HepG2 (cell line): Measurements from ENCODE around the gene CTSW. TPM values are rescaled to one million over a fixed set of nuclear protein-coding genes. Genes with fewer than 3 reads are reported as not detected.

ENCODE experiments used
- AFF4 ChIP-seq: sonication (generic); formaldehyde crosslinking; IDR thresholded peaks from 2 replicates; pipeline ENCODE4 v1.4.0; 2020; ENCODE audit warnings: missing genetic modification reagents
- HNRNPLL ChIP-seq: fragments of 200-400 bp; formaldehyde crosslinking; IDR thresholded peaks from 2 replicates; pipeline ENCODE4 v1.6.1; 2017; ENCODE audit warnings: mild to moderate bottlenecking, low read depth, low read length; ENCODE audit not compliant: poor library complexity, severe bottlenecking
- MED8 ChIP-seq: sonication (generic); formaldehyde crosslinking; IDR thresholded peaks from 2 replicates; pipeline ENCODE4 v1.8.1; 2023; ENCODE audit warnings: mild to moderate bottlenecking, missing genetic modification reagents; ENCODE audit not compliant: insufficient replicate concordance
- MIER3 ChIP-seq: IDR thresholded peaks from 2 replicates; pipeline ENCODE4 v1.6.1; 2016; ENCODE audit warnings: missing compliant biosample characterization, borderline replicate concordance
- MXD3 ChIP-seq: IDR thresholded peaks from 2 replicates; pipeline ENCODE4 v1.6.1; 2016; ENCODE audit warnings: mild to moderate bottlenecking, missing biosample characterization, missing genetic modification reagents
- RFXANK ChIP-seq: IDR thresholded peaks from 2 replicates; pipeline ENCODE4 v1.6.1; 2016
- SMAD3 ChIP-seq: sonication (generic); formaldehyde crosslinking; IDR thresholded peaks from 2 replicates; pipeline ENCODE4 v1.4.0; 2020; ENCODE audit warnings: missing genetic modification reagents
- STAT5B ChIP-seq: sonication (generic); formaldehyde crosslinking; IDR thresholded peaks from 2 replicates; pipeline ENCODE4 v1.4.0; 2020; ENCODE audit warnings: missing genetic modification reagents
- ZBTB34 ChIP-seq: sonication (generic); formaldehyde crosslinking; IDR thresholded peaks from 2 replicates; pipeline ENCODE4 v1.8.0; 2022; ENCODE audit warnings: mild to moderate bottlenecking, missing genetic modification reagents
- ZBTB4 ChIP-seq: sonication (generic); formaldehyde crosslinking; IDR thresholded peaks from 2 replicates; pipeline ENCODE4 v1.4.0; 2020; ENCODE audit warnings: missing genetic modification reagents, mild to moderate bottlenecking, borderline replicate concordance
- ZNF232 ChIP-seq: sonication (generic); formaldehyde crosslinking; IDR thresholded peaks from 2 replicates; pipeline ENCODE4 v1.4.0; 2020; ENCODE audit warnings: missing genetic modification reagents, borderline replicate concordance
- ZNF382 ChIP-seq: sonication (generic); formaldehyde crosslinking; IDR thresholded peaks from 2 replicates; pipeline ENCODE4 v1.5.0; 2020; ENCODE audit warnings: missing genetic modification reagents, mild to moderate bottlenecking, borderline replicate concordance
- ZNF446 ChIP-seq: sonication (generic); formaldehyde crosslinking; IDR thresholded peaks from 2 replicates; pipeline ENCODE4 v1.5.0; 2020; ENCODE audit warnings: mild to moderate bottlenecking, missing genetic modification reagents
- ZNF543 ChIP-seq: sonication (generic); formaldehyde crosslinking; IDR thresholded peaks from 2 replicates; pipeline ENCODE4 v1.4.0; 2020; ENCODE audit warnings: mild to moderate bottlenecking, missing genetic modification reagents
- polyA plus RNA-seq, 8 experiments: library from polyadenylated mRNA; depleted of rRNA in 3 of 8; stranded (reverse) in 7 of 8; unstranded in 1 of 8; fragments of >200 nt; fragmentation: Illumina TruSeq in 4 of 8; extraction: Trizol in 4 of 8; gene quantifications; 2 replicates each; pipeline versions ENCODE4 v1.2.1 to v1.2.3, GENCODE V29; 2011 to 2016; ENCODE audit warnings: low read depth in 4 of 8, missing spikeins in 1 of 8, mixed read lengths in 1 of 8; ENCODE audit not compliant: insufficient read depth in 1 of 8
- total RNA-seq, 5 experiments: library from RNA; depleted of rRNA; stranded (reverse); fragments of >200 nt; fragmentation: Illumina TruSeq; extraction: Trizol; gene quantifications; 2 replicates each; pipeline ENCODE4 v1.2.3, GENCODE V29; 2016; ENCODE audit warnings: low read depth in 1 of 5
- TF ChIP-seq, protein P1 (sequence below): sonication (generic); formaldehyde crosslinking; IDR thresholded peaks from 2 replicates; pipeline ENCODE4 v1.4.0; 2020; ENCODE audit warnings: mild to moderate bottlenecking, missing genetic modification reagents, borderline replicate concordance
- TF ChIP-seq, protein P2 (sequence below): sonication (generic); formaldehyde crosslinking; IDR thresholded peaks from 2 replicates; pipeline ENCODE4 v1.8.1; 2023; ENCODE audit warnings: mild to moderate bottlenecking, missing genetic modification reagents

CTSW gene
- total and polyA plus RNA-seq, 2 of the 13 experiments (the other 11 are each of a cell fraction or from before 2014, with no cell fraction given): 0.09 TPM; not detected in 1

DNA sequence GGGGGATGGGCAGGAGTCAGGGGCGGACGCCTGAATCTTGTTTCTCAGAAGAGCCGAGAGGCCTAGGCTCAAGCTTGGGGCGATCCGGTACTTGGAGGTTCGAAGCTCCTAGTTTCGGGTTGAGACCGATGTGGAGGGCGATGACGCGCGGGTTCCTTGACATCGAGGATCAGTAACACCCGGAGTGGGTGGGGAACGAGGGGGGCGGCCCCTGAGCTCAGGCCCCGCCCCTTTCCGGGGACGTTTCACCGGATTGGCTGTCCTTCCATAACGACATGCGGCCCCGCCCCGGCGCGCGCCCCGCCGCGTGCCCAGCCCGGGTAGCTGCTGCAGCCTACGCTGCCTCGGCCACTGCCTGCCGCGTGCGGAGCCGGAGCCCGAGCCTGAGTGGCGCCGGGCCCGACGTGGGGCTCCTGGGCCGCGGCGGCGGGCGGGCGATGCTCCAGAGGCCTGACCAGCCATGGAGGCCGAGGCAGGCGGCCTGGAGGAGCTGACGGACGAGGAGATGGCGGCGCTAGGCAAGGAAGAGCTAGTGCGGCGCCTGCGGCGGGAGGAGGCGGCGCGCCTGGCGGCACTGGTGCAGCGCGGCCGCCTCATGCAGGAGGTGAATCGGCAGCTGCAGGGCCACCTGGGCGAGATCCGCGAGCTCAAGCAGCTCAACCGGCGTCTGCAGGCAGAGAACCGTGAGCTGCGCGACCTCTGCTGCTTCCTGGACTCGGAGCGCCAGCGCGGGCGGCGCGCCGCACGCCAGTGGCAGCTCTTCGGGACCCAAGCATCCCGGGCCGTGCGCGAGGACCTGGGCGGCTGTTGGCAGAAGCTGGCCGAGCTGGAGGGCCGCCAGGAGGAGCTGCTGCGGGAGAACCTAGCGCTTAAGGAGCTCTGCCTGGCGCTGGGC, 10.9 kb downstream of the CTSW start, which contains the start of gene CCDC85B (continued):
- peak; percentile 81 for TF ChIP-seq ZNF446 (CRISPR knock-in tag)
- TF ChIP-seq ZBTB4 (CRISPR knock-in tag): no peak
- no peak for TF ChIP-seq MIER3 (CRISPR knock-in tag)
- TF ChIP-seq ZNF543 (CRISPR knock-in tag): no peak
- TF ChIP-seq MXD3 (CRISPR knock-in tag): peak; percentile 78; the same call in 1 of the 2 replicates
- 0 out of 2 replicates have a peak, but pooled peaks have one; percentile 11 for TF ChIP-seq SMAD3 (CRISPR knock-in tag)
- TF ChIP-seq RFXANK (CRISPR knock-in tag): no peak
- TF ChIP-seq ZBTB34: 0 out of 2 replicates have a peak, but pooled peaks have one; percentile 37
- no peak for TF ChIP-seq AFF4 (CRISPR knock-in tag)
- TF ChIP-seq HNRNPLL: peak; percentile 63
- no peak for TF ChIP-seq ZNF382
- TF ChIP-seq, protein P1, sequence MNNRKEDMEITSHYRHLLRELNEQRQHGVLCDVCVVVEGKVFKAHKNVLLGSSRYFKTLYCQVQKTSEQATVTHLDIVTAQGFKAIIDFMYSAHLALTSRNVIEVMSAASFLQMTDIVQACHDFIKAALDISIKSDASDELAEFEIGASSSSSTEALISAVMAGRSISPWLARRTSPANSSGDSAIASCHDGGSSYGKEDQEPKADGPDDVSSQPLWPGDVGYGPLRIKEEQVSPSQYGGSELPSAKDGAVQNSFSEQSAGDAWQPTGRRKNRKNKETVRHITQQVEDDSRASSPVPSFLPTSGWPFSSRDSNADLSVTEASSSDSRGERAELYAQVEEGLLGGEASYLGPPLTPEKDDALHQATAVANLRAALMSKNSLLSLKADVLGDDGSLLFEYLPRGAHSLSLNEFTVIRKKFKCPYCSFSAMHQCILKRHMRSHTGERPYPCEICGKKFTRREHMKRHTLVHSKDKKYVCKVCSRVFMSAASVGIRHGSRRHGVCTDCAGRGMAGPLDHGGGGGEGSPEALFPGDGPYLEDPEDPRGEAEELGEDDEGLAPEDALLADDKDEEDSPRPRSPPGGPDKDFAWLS: no peak
- TF ChIP-seq, protein P2, sequence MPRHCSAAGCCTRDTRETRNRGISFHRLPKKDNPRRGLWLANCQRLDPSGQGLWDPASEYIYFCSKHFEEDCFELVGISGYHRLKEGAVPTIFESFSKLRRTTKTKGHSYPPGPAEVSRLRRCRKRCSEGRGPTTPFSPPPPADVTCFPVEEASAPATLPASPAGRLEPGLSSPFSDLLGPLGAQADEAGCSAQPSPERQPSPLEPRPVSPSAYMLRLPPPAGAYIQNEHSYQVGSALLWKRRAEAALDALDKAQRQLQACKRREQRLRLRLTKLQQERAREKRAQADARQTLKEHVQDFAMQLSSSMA (CRISPR knock-in tag): peak; percentile 92
- TF ChIP-seq STAT5B (CRISPR knock-in tag): no peak
- TF ChIP-seq MED8: no peak
- TF ChIP-seq ZNF232: no peak
